MM.1S (cell line): Measurements from ENCODE around the gene PTGS2.
"Not testable (repeated sequence)": the region's sequence is repeated elsewhere in the genome, so short reads cannot be mapped to it uniquely, and the experiment has no call there.

ENCODE experiments used
- DNase-seq: peaks from one replicate; pipeline ENCODE4 v3.0.0-alpha.2; 2015
- H2AFZ ChIP-seq: fragments of 300-600 bp; sonication (generic); 2 replicates; pipeline ENCODE4 v1.6.0; 2016; ENCODE audit warnings: antibody characterized with exemption, low read length
- H3F3A ChIP-seq: fragments of 300-600 bp; sonication (generic); 2 replicates; pipeline ENCODE4 v1.6.1; 2016; ENCODE audit warnings: mild to moderate bottlenecking, antibody characterized with exemption, low read length, moderate library complexity, mixed read lengths; ENCODE audit not compliant: insufficient read depth
- H3K27ac ChIP-seq: fragments of 300-600 bp; sonication (generic); 2 replicates; pipeline ENCODE4 v1.5.1; 2016; ENCODE audit warnings: mild to moderate bottlenecking, low read length
- H3K27me3 ChIP-seq: fragments of 300-600 bp; sonication (generic); replicated peaks from 2 replicates; pipeline ENCODE4 v1.6.0; 2016; ENCODE audit warnings: low read length; ENCODE audit not compliant: insufficient read depth
- H3K36me3 ChIP-seq: fragments of 300-600 bp; sonication (generic); replicated peaks from 2 replicates; pipeline ENCODE4 v1.6.1; 2016; ENCODE audit warnings: mild to moderate bottlenecking, low read length, mixed read lengths; ENCODE audit not compliant: insufficient read depth
- H3K4me1 ChIP-seq: fragments of 300-600 bp; sonication (generic); 2 replicates; pipeline ENCODE4 v1.6.1; 2016; ENCODE audit warnings: low read length, mixed read lengths
- H3K4me2 ChIP-seq: fragments of 300-600 bp; sonication (generic); 2 replicates; pipeline ENCODE4 v1.6.0; 2016; ENCODE audit warnings: low read depth, low read length
- H3K4me3 ChIP-seq: fragments of 300-600 bp; sonication (generic); 2 replicates; pipeline ENCODE4 v1.5.1; 2016; ENCODE audit warnings: low read length, mixed read lengths
- H3K79me2 ChIP-seq: fragments of 300-600 bp; sonication (generic); 2 replicates; pipeline ENCODE4 v1.6.1; 2016; ENCODE audit warnings: mixed run types, low read length, mixed read lengths
- H3K9ac ChIP-seq: fragments of 300-600 bp; sonication (generic); 2 replicates; pipeline ENCODE4 v1.6.1; 2016; ENCODE audit warnings: low read length, mixed read lengths
- H3K9me2 ChIP-seq: fragments of 300-600 bp; sonication (generic); replicated peaks from 2 replicates; pipeline ENCODE4 v1.6.1; 2016; ENCODE audit warnings: mild to moderate bottlenecking, low read length, mixed read lengths; ENCODE audit not compliant: insufficient read depth
- H3K9me3 ChIP-seq: fragments of 300-600 bp; sonication (generic); replicated peaks from 2 replicates; pipeline ENCODE4 v1.6.1; 2016; ENCODE audit warnings: mild to moderate bottlenecking, low read length, mixed read lengths; ENCODE audit not compliant: insufficient read depth
- H4K20me1 ChIP-seq: fragments of 300-600 bp; sonication (generic); 2 replicates; pipeline ENCODE4 v1.6.1; 2016; ENCODE audit warnings: mild to moderate bottlenecking, low read length, moderate library complexity, mixed read lengths; ENCODE audit not compliant: insufficient read depth
- EZH2 ChIP-seq: fragments of 300-600 bp; sonication (generic); optimal IDR thresholded peaks from 2 replicates; pipeline ENCODE3; 2017; ENCODE audit warnings: low read depth, mild to moderate bottlenecking, antibody characterized with exemption, low read length, mixed read lengths
- EZH2phosphoT487 ChIP-seq: fragments of 300-600 bp; sonication (generic); IDR thresholded peaks from 2 replicates; pipeline ENCODE4 v1.6.1; 2018; ENCODE audit warnings: antibody characterized with exemption, low read length
- TF ChIP-seq, protein P1 (sequence below): fragments of 300-600 bp; sonication (generic); IDR thresholded peaks from 2 replicates; pipeline ENCODE4 v1.5.1; 2016; ENCODE audit warnings: antibody characterized with exemption, low read length, mixed read lengths

Gene PTGS2

DNA sequence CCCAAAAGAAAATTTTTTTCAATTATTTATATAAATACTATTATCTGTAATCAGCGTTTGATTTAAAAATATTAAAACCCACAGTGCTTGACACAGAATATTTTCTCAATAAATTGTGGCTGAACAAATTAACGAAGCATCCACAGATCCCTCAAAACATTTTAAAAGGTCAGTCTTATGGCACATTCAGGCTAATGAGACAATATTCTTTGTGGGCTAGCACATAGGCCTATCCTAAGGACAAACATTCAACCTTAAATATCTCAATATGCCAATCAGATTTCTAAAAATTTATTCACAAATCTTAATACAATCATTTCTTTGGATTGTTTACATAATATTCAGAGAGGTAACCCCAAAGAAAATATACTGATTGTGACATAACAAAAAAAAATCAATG is 8.1 kb downstream of the PTGS2 start:
- no peaks in the 10 kb centered on the region for H3F3A ChIP-seq

DNA sequence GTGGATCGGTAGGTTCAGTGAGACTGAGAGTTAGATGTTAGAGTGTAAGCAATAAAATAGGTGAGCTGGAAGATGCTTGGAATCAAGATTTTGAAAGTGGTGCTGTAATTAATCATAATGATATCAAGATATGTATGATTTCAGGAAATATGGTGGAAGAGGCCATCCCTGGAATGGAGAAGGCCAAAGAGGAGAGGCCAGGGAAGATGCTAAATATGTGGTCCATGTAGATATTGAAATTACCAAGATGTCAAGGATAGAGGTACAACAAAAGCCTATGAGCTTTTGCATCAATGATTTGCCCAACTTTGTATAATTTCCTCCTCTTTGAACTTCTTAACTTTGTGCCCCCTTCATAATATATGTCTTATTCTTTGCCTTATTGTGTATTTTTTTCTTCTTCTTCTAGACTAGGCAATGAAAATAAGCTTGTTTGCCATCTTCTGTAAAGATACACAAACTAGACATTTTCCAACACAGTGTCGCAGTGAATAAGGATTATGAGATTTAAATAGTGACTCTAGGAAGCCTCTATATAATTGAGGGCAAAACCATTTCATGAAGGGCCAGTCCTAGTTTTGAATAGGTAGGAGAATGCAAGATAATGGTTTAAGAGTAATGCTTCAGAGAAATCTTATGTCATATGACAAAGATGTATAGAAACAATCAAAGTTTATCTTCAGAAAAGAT is 8.9 kb downstream of the PTGS2 start:
- Histone ChIP-seq H3K9me3 (no peaks in the 10 kb centered on the region), H3K4me2 (no peak overlapping the region), H3F3A (no peaks in the 10 kb centered on the region), H3K9me2 (no peaks in the 10 kb centered on the region), H3K4me1 (no peaks in the 10 kb centered on the region), H3K27me3 (no peaks in the 10 kb centered on the region), H3K27ac (no peak overlapping the region), H3K4me3 (no peak overlapping the region), H3K36me3 (no peaks in the 10 kb centered on the region), H2AFZ (no peak overlapping the region), H4K20me1 (no peaks in the 10 kb centered on the region), H3K79me2 (no peaks in the 10 kb centered on the region), H3K9ac (no peak overlapping the region)
- TF ChIP-seq, protein P1, sequence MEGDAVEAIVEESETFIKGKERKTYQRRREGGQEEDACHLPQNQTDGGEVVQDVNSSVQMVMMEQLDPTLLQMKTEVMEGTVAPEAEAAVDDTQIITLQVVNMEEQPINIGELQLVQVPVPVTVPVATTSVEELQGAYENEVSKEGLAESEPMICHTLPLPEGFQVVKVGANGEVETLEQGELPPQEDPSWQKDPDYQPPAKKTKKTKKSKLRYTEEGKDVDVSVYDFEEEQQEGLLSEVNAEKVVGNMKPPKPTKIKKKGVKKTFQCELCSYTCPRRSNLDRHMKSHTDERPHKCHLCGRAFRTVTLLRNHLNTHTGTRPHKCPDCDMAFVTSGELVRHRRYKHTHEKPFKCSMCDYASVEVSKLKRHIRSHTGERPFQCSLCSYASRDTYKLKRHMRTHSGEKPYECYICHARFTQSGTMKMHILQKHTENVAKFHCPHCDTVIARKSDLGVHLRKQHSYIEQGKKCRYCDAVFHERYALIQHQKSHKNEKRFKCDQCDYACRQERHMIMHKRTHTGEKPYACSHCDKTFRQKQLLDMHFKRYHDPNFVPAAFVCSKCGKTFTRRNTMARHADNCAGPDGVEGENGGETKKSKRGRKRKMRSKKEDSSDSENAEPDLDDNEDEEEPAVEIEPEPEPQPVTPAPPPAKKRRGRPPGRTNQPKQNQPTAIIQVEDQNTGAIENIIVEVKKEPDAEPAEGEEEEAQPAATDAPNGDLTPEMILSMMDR, result no peak
- no peak for TF ChIP-seq EZH2
- TF ChIP-seq EZH2phosphoT487, result no peak
- DNase-seq, result no peak

More for the DNA sequence above, 8.1 kb downstream of the PTGS2 start:
- no peak overlapping the region for H3K27ac ChIP-seq
- no peaks in the 10 kb centered on the region for H3K4me1 ChIP-seq
- H3K9ac ChIP-seq, result no peak overlapping the region
- no peak overlapping the region for H2AFZ ChIP-seq
- H3K79me2 ChIP-seq, result no peaks in the 10 kb centered on the region
- H3K9me3 ChIP-seq, result no peaks in the 10 kb centered on the region
- TF ChIP-seq EZH2 (no peak), EZH2phosphoT487 (no peak)
- TF ChIP-seq, protein P1, result no peak
- no peak for DNase-seq
- no peaks in the 10 kb centered on the region for H3K9me2 ChIP-seq
- no peaks in the 10 kb centered on the region for H4K20me1 ChIP-seq
- no peaks in the 10 kb centered on the region for H3K27me3 ChIP-seq
- no peak overlapping the region for H3K4me3 ChIP-seq
- H3K36me3 ChIP-seq, result no peaks in the 10 kb centered on the region
- no peak overlapping the region for H3K4me2 ChIP-seq

DNA sequence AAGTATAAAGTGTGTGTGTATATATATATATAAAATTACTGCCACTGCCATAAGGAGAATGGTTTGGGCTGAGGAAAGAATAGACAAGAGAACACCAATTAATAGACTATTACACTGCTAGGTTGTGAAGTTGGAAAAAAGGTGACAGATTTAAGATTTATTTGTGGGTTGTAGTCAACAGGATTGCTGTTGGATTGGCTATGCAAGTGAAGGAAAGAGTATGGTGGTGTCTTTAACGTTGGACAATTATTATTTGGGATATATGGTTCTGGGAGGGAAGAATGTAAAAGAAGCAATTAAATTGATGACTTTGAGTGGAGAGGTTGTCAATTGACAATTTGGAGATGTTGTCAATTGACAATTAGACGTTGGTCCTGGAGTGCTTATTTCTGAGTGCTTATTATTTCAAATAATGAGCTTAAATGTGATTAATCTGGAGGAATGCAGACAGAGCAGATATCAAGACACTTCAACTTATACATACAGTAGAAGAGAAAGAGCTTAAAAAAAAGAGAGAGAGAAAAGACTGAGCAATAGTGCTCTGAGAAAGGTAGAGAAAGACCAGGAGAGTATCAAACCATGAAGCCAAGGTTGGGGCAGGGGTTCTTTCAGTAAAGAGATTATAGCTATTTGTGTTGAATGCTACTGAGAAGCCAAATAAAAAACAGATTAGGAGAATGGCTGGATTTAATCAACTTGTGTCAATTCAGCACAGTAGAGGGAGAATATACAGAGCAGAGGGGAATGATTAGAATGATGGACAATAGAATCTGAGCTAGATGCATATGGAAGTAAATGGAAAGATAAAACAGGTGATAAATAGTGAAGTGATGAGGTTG is 9.7 kb downstream of the PTGS2 start:
- no peak for DNase-seq
- no peaks in the 10 kb centered on the region for H4K20me1 ChIP-seq
- H2AFZ ChIP-seq, result no peak overlapping the region
- H3K79me2 ChIP-seq, result no peaks in the 10 kb centered on the region
- H3K9ac ChIP-seq, result no peak overlapping the region
- no peaks in the 10 kb centered on the region for H3K4me1 ChIP-seq
- H3K4me3 ChIP-seq, result no peak overlapping the region
- no peaks in the 10 kb centered on the region for H3K27me3 ChIP-seq
- no peaks in the 10 kb centered on the region for H3K36me3 ChIP-seq
- H3K4me2 ChIP-seq, result no peak overlapping the region
- TF ChIP-seq EZH2phosphoT487 (no peak), EZH2 (no peak)
- TF ChIP-seq, protein P1, result no peak
- H3K27ac ChIP-seq, result no peak overlapping the region
- H3F3A ChIP-seq, result no peaks in the 10 kb centered on the region
- no peaks in the 10 kb centered on the region for H3K9me2 ChIP-seq
- H3K9me3 ChIP-seq, result no peaks in the 10 kb centered on the region

DNA sequence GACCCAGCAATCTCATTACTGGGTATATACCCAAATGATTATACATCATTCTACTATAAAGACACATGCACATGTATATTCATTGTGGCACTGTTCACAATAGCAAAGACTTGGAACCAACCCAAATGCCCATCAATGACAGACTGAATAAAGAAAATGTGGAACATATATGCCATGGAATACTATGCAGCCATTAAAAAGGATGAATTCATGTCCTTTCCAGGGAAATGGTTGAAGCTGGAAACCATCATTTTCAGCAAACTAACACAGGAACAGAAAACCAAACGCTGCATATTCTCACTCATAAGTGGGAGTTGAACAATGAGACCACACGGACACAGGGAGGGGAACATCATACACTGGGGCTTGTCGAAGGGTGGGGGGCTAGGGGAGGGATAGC is 10.4 kb downstream of the PTGS2 start:
- not testable (repeated sequence) for H3K27me3 ChIP-seq, H3K9ac ChIP-seq, H3K4me3 ChIP-seq, H3F3A ChIP-seq, H2AFZ ChIP-seq, H3K9me2 ChIP-seq, H3K27ac ChIP-seq, DNase-seq, H3K4me1 ChIP-seq, H3K4me2 ChIP-seq, H3K9me3 ChIP-seq, H3K79me2 ChIP-seq, H4K20me1 ChIP-seq, H3K36me3 ChIP-seq

DNA sequence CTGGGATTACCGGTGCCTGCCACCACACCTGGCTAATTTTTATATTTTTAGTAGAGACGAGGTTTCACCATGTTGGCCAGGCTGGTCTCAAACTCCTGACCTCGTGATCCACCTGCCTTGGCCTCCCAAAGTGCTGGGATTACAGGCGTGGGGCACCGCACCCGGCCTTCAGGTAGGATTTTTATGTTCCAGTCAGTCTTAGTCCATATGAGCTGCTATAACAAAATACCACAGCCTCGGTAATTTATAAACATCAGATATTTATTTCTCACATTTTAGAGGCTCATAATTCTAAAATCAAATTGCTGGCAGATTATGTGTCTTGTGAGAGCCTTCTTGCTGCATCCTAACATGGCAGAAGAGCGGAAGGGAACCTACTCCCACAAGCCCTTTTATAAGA is 16.0 kb downstream of the PTGS2 start:
- not testable (repeated sequence) for H3K4me1 ChIP-seq, H2AFZ ChIP-seq

More for the DNA sequence above, 16.0 kb downstream of the PTGS2 start:
- not testable (repeated sequence) for H3K79me2 ChIP-seq, H4K20me1 ChIP-seq, H3F3A ChIP-seq, H3K9me2 ChIP-seq, H3K9ac ChIP-seq, H3K9me3 ChIP-seq, H3K4me3 ChIP-seq, H3K36me3 ChIP-seq, DNase-seq, H3K4me2 ChIP-seq, H3K27me3 ChIP-seq, H3K27ac ChIP-seq
